ENCODE measurements around the gene TMEM131L. TPM values are rescaled to one million over a fixed set of nuclear protein-coding genes. Genes with fewer than 3 reads are reported as not detected.
A peak's percentile ranks its signal among the peaks of the same experiment; 100 is the strongest.

The TMEM131L gene
- total RNA-seq, 1 donor from 2014 or later: 28.1 TPM

DNA sequence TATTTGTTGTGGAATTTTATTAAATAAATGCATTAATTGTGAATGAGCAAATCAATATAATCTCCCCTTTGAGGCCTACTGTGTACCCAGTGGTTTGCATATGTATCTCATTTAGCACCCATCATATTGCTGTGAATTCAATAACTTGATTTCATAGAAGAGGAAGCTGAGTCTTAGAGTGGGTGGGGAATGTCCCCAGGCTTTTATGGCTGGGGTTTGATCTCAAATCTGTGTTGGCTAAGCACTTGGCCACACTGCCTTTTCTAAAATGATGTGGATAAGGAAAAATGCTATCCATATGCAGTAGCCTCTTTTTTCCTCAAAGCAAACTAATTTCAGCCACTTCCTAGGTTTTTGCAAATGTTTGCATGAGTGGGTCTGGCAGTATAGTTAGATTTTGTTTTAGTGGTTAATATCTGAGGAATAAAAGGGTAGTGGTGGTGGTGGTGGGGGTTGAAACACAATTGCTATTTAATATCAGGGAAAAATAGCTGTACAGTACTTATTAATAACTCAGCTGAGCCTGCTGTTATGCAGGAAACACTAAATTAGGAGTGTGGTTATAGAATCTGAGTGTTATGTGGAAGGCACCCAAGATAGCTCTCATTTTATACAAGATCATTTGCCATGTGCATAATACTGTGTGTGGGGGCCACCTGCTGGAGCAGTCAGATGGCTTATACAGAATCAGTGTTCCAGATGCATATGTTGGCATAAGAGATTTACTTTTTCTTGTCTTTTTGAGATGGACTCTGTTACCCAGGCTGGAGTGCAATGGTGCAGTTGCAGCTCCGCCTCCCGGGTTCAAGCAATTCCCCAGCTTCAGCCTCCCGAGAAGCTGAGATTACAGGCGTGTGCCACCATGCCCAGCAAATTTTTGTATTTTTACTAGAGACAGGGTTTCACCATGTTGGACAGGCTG, 108.0 kb downstream of the TMEM131L start:
- Mint-ChIP-seq H3K27ac (peak overlapping the region; percentile 20), H3K27me3 (ENCODE audit: low read depth) (no peaks in the 10 kb centered on the region), H3K4me3 (ENCODE audit: low read depth) (no peak overlapping the region), H3K36me3 (ENCODE audit: low read depth) (peaks cover 26% of the 10 kb centered on the region), H3K4me1 (ENCODE audit: low read depth) (peaks cover 57% of the 10 kb centered on the region), H3K9me3 (no peaks in the 10 kb centered on the region)
- peak; percentile 55 for DNase-seq (ENCODE audit: low spot score)
- intact Hi-C loops (cut with micrococcal nuclease): loop anchor here (1.0 to 10.0 kb wide), 8 partner anchors 52 to 431 kb away; partner anchors contain the start of genes MND1 and TMEM131L

DNA sequence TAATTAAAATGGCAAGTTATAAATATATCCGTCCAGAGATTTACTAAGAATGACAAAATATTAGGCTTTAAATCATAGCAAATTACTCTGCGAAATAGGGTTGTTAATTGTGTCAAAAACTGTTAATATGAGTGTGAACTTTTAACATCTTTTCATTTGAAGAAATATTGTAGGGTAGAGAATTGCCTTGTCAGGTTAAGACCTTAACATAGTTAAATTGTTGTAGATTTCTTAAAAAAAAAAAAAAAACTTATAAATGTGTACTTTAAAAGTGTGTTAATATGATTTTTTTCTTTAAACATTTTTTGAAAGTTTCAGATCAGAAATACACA, 110.2 kb downstream of the TMEM131L start:
- H3K9me3 Mint-ChIP-seq: no peaks in the 10 kb centered on the region
- H3K4me1 Mint-ChIP-seq (ENCODE audit: low read depth): peaks cover 44% of the 10 kb centered on the region
- H3K27ac Mint-ChIP-seq: no peak overlapping the region
- H3K27me3 Mint-ChIP-seq (ENCODE audit: low read depth): no peaks in the 10 kb centered on the region
- DNase-seq (ENCODE audit: low spot score): no peak
- H3K36me3 Mint-ChIP-seq (ENCODE audit: low read depth): peaks cover 22% of the 10 kb centered on the region
- intact Hi-C loops (cut with micrococcal nuclease): loop anchor here (10.0 kb wide), 1 partner anchor 352 kb away; no protein-coding TSS in a partner anchor
- H3K4me3 Mint-ChIP-seq (ENCODE audit: low read depth): no peak overlapping the region

DNA sequence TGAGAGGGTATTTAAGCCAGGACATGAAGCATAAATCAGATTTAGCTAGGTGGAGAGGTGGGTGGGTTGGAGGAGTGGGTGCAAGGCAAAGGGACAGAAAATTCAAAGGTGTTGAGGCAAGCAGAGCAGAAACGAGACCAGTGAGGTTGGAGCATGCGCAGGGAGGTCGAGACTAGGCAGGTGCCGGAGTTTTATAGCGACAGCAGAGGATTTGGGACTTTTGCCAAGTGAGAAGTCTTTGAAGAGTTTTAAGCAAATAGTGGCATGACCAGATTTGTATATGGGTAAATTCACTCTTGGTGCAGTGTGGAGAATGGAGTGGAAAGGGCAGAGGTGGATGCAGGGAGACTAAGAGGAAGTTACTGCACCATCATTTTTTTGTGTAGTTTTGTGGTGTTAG, 110.9 kb downstream of the TMEM131L start:
- no peak for DNase-seq (ENCODE audit: low spot score)
- Mint-ChIP-seq H3K9me3 (no peaks in the 10 kb centered on the region), H3K4me1 (ENCODE audit: low read depth) (peaks cover 41% of the 10 kb centered on the region), H3K27ac (no peak overlapping the region), H3K4me3 (ENCODE audit: low read depth) (no peak overlapping the region), H3K36me3 (ENCODE audit: low read depth) (peaks cover 20% of the 10 kb centered on the region), H3K27me3 (ENCODE audit: low read depth) (no peaks in the 10 kb centered on the region)
- intact Hi-C loops (cut with micrococcal nuclease): loop anchor here (10.0 kb wide), 1 partner anchor 352 kb away; no protein-coding TSS in a partner anchor

DNA sequence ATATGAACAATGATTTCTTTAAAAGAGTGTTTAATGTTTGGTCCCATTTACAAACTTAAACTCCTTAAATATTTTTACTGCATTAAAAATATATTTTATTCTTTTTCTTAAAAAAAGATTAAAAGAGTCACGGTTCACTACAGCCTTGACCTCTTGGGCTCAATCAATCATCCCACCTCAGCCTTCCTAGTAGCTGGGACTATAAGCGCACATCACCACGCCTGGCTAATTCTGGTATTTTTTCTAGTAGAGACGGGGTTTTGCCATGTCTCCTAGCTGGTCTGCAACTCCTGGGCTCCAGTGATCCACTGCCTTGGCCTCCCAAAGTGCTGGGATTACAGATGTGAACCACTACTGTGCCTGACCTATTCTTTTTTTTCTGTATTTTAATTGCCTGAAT, 113.2 kb downstream of the TMEM131L start:
- no peak overlapping the region for H3K27ac Mint-ChIP-seq
- intact Hi-C loops (cut with micrococcal nuclease): loop anchor here (10.0 kb wide), 1 partner anchor 355 kb away; no protein-coding TSS in a partner anchor

DNA sequence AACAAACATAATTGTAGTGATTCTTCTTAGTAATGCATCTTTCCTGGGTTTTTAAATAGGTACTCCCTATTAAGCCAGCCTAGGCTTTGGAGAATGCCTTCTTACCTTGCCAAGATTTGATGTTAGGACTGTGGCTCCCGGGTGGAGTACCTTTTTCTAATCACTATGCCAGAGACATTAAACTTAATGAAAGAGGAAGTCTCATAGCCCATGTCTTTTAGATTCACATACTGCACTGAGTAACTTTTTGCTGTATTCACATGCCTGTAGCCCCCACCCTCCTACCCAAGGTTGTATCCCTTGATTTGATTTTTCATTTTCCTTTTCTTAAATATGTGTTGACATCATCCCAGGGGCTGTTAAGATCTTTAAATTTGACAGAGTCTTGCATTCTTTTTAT, 113.7 kb downstream of the TMEM131L start:
- Mint-ChIP-seq H3K27me3 (ENCODE audit: low read depth) (no peaks in the 10 kb centered on the region), H3K36me3 (ENCODE audit: low read depth) (peaks cover 21% of the 10 kb centered on the region), H3K4me1 (ENCODE audit: low read depth) (peaks cover 23% of the 10 kb centered on the region), H3K9me3 (no peaks in the 10 kb centered on the region), H3K27ac (no peak overlapping the region), H3K4me3 (ENCODE audit: low read depth) (no peak overlapping the region)
- intact Hi-C loops (cut with micrococcal nuclease): loop anchor here (10.0 kb wide), 1 partner anchor 355 kb away; no protein-coding TSS in a partner anchor
- no peak for DNase-seq (ENCODE audit: low spot score)

More for the DNA sequence above, 113.2 kb downstream of the TMEM131L start:
- no peaks in the 10 kb centered on the region for H3K9me3 Mint-ChIP-seq
- H3K4me3 Mint-ChIP-seq (ENCODE audit: low read depth): no peak overlapping the region
- peaks cover 26% of the 10 kb centered on the region for H3K4me1 Mint-ChIP-seq (ENCODE audit: low read depth)
- H3K36me3 Mint-ChIP-seq (ENCODE audit: low read depth): peaks cover 23% of the 10 kb centered on the region
- H3K27me3 Mint-ChIP-seq (ENCODE audit: low read depth): no peaks in the 10 kb centered on the region
- DNase-seq (ENCODE audit: low spot score): no peak

DNA sequence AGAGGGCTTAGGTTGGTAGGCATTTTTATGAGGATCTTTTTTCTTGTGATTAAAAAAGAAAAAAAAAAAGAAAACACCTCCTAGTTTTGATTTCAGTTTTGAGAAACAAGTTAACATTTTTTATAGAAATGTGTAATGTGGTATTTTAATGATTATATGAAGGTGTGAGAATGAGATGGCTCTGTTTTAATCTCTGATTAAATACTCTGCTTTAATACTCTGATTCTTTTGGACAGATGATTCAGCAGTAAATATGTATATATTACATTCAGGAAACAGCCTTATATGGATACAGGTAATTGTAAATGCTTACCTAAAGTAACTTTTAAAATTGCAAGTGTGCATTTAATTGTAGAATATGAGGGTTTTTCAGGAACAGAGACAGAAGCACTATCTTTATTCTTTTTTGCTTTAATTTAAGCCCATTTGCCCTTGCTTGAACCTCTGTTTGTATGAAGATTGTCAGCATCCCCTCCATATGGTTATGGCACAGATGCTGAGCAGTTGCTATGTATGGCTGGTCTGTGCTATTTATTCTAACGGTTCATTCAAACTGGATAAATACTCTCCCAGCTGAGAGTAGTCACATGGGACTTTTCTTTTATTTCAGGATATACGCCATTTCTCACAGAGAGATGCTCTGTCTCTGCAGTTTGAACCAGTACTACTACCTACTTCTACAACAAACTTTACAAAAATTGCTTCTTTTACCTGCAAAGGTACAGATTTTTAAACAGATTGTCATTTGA, 117.0 kb downstream of the TMEM131L start:
- intact Hi-C loops (cut with micrococcal nuclease): no loop called here
- H3K9me3 Mint-ChIP-seq: no peaks in the 10 kb centered on the region

DNA sequence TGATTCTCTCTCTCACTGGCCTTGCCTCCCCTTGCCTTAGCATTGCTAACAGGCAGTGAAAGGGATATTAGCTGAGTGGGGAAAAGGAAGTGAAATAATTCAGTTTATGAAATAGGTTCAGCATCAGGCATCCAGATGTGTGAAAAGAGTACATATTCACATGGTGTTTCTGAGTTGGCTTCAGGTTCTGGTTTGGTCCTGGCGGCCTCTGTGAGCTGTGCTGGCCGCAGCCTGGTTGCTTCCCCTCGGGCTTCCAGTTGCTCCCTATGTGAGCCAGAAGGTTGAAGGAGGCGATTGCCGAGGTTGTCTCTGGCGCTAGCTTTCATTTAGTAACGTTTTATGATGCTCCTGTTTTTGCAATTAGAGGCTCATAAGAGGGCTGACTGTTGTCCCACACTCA, 118.9 kb downstream of the TMEM131L start:
- H3K9me3 Mint-ChIP-seq: no peaks in the 10 kb centered on the region
- no peak for DNase-seq (ENCODE audit: low spot score)
- H3K4me1 Mint-ChIP-seq (ENCODE audit: low read depth): peaks cover 7% of the 10 kb centered on the region
- no peaks in the 10 kb centered on the region for H3K27me3 Mint-ChIP-seq (ENCODE audit: low read depth)
- no peak overlapping the region for H3K4me3 Mint-ChIP-seq (ENCODE audit: low read depth)
- H3K36me3 Mint-ChIP-seq (ENCODE audit: low read depth): peaks cover 52% of the 10 kb centered on the region
- peak overlapping the region; percentile 18 for H3K27ac Mint-ChIP-seq
- intact Hi-C loops (cut with micrococcal nuclease): no loop called here

More for the DNA sequence above, 117.0 kb downstream of the TMEM131L start:
- Mint-ChIP-seq H3K27ac (no peak overlapping the region), H3K4me1 (ENCODE audit: low read depth) (peaks cover 9% of the 10 kb centered on the region), H3K36me3 (ENCODE audit: low read depth) (peaks cover 34% of the 10 kb centered on the region), H3K27me3 (ENCODE audit: low read depth) (no peaks in the 10 kb centered on the region), H3K4me3 (ENCODE audit: low read depth) (no peak overlapping the region)
- no peak for DNase-seq (ENCODE audit: low spot score)

DNA sequence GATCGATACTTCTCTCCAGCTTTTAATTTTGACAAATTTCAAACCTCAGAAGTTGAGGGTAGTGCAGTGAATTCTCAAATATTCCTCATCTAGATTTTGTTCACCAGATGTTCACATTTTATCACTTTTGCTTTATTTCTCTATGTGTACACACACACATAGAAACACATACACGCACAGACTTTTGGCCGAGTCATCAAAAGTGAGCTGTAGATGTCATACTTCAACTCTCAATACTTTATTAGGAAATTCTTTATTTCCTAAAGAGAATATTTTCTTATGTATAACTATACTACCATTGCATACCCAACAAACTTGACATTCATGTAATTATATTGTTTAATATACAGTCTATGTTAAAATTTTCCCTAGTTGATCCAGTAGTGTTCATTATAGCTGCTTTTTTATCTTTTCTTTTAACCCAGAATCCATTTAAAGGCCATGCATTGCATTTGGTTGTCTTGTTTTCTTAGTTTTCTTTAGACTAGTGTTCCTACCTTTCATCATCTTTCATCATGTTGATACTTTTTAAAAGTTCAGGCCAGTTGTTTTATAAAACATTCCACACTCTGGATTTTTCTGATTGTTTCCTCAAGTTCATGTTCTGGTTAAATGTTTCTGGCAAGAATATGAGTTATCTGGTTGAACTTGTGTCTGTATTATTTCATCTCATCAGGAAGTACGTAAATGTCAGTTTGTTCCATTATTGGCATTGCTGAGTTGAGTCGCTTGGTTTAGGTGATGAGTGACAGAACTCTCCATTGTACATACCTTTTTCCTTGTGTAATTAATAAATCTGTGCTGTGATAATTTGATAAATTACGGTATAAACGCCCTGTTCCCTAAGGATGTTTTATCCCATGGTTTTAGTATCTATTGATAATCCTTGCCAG, 123.8 kb downstream of the TMEM131L start:
- intact Hi-C loops (cut with micrococcal nuclease): no loop called here
- Mint-ChIP-seq H3K9me3 (no peaks in the 10 kb centered on the region), H3K4me3 (ENCODE audit: low read depth) (no peak overlapping the region), H3K27ac (no peak overlapping the region), H3K36me3 (ENCODE audit: low read depth) (peaks cover 75% of the 10 kb centered on the region), H3K4me1 (ENCODE audit: low read depth) (no peaks in the 10 kb centered on the region), H3K27me3 (ENCODE audit: low read depth) (no peaks in the 10 kb centered on the region)
- no peak for DNase-seq (ENCODE audit: low spot score)

DNA sequence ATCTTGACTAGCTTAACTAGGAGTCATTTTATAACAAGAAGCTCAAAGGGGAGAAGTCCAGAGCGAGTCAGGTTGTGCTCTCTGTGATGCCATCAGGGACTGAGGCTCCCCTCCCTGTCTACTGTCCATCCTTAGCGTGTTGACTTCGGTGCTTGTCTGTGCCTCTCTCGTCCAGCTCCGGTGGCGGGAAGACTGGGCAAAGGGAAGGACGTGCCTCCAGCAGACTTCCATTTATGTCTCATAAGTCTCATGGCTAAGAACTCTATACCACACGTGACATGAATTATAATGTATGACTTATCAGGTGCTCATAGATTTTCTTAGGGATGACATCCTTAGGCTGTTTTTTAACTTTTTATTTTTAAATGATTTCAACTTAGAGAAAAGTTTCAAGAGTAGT, 125.3 kb downstream of the TMEM131L start:
- H3K36me3 Mint-ChIP-seq (ENCODE audit: low read depth): peaks cover 73% of the 10 kb centered on the region
- intact Hi-C loops (cut with micrococcal nuclease): no loop called here

DNA sequence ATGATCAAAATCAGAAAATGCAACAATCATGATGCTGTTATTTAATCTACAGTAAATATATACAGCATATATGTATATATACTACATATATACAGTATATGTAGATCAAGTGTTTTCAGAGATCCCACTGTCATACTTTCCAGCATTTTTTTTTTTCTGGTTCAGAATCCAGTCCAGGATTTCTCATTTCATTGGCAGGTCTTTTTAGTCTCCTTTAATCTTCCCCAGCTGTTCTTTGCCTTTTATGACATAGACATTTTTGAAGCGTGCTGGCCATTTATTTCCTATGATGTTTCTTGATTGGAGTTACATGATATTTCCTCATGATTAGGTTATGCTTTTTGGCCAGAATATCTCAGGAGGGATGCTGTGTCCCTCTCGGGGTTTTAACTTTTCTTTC, 125.9 kb downstream of the TMEM131L start:
- Mint-ChIP-seq H3K36me3 (ENCODE audit: low read depth) (peaks cover 74% of the 10 kb centered on the region), H3K27ac (no peak overlapping the region), H3K27me3 (ENCODE audit: low read depth) (no peaks in the 10 kb centered on the region), H3K4me1 (ENCODE audit: low read depth) (peaks cover 9% of the 10 kb centered on the region), H3K4me3 (ENCODE audit: low read depth) (no peak overlapping the region), H3K9me3 (no peaks in the 10 kb centered on the region)
- intact Hi-C loops (cut with micrococcal nuclease): no loop called here
- DNase-seq (ENCODE audit: low spot score): no peak

More for the DNA sequence above, 125.3 kb downstream of the TMEM131L start:
- Mint-ChIP-seq H3K9me3 (no peaks in the 10 kb centered on the region), H3K27me3 (ENCODE audit: low read depth) (no peaks in the 10 kb centered on the region), H3K27ac (no peak overlapping the region), H3K4me3 (ENCODE audit: low read depth) (no peak overlapping the region), H3K4me1 (ENCODE audit: low read depth) (peaks cover 8% of the 10 kb centered on the region)
- no peak for DNase-seq (ENCODE audit: low spot score)

DNA sequence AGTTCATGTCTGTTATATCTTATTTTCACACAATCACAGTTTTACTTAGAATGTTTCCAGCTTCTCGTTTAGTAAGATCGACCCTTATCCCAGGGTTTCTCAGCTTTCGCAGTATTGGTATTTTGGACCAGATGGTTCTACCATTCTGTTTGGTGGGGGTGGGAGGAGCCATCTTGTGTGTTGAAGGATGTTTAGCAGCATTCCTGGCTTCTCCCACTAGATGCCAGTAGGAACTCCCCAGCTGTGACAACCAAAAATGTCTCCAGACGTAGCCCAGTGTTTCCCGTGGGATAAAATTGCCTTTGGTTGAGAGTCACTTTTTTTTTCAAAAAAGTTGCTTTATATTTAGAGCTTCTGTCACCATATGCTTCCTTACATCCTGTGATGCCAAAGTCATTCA, 127.0 kb downstream of the TMEM131L start:
- H3K9me3 Mint-ChIP-seq: no peaks in the 10 kb centered on the region
- DNase-seq (ENCODE audit: low spot score): no peak
- no peaks in the 10 kb centered on the region for H3K27me3 Mint-ChIP-seq (ENCODE audit: low read depth)
- intact Hi-C loops (cut with micrococcal nuclease): no loop called here
- no peak overlapping the region for H3K4me3 Mint-ChIP-seq (ENCODE audit: low read depth)
- no peak overlapping the region for H3K27ac Mint-ChIP-seq
- H3K36me3 Mint-ChIP-seq (ENCODE audit: low read depth): peaks cover 71% of the 10 kb centered on the region
- peaks cover 9% of the 10 kb centered on the region for H3K4me1 Mint-ChIP-seq (ENCODE audit: low read depth)

DNA sequence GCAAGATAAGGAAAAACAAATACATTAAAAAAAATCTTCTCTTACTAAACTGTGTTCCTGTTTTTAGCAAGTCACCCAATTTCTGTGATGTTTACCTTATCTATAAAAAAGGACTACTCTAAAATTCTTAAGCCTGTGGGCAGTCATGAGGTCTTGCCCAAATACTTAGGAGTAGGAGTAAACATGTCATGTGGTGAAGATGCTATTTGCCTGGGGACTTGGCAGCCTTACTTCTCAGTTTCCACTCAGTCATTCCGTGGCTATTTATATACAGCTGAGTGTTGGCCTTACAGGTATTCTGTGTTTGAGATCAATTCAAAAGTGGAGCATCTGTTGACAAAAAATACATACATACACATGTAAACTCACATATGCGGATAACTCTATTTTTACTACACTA, 128.1 kb downstream of the TMEM131L start:
- no peaks in the 10 kb centered on the region for H3K27me3 Mint-ChIP-seq (ENCODE audit: low read depth)
- peaks cover 9% of the 10 kb centered on the region for H3K4me1 Mint-ChIP-seq (ENCODE audit: low read depth)
- no peak overlapping the region for H3K4me3 Mint-ChIP-seq (ENCODE audit: low read depth)
- no peaks in the 10 kb centered on the region for H3K9me3 Mint-ChIP-seq
- H3K36me3 Mint-ChIP-seq (ENCODE audit: low read depth): peaks cover 71% of the 10 kb centered on the region
- H3K27ac Mint-ChIP-seq: no peak overlapping the region
- DNase-seq (ENCODE audit: low spot score): no peak
- intact Hi-C loops (cut with micrococcal nuclease): no loop called here
